ENCODE data around the gene MRO.
A peak's percentile ranks its signal among the peaks of the same experiment; 100 is the strongest.
"Not testable (repeated sequence)": the region's sequence is repeated elsewhere in the genome, so short reads cannot be mapped to it uniquely, and the experiment has no call there.

MRO gene

DNA sequence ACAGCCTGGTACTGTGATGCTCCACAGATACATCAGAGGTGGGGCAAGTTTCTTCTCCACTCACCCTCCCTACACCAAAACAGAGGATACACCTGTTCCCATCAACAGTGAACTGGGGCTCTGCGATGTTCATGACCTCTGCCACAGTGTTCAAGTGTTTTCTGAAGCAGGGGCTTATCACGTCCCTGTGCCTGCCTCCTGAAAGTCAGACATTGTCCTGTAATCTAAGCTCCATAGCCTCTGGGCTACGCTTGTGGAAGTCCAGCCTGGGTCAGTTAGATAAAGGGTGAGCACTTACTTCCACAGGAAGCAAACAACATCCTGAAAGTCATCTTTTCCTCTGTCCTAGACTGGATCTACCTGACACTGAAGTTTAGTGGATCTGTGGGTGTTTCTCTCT lies 20.2 kb upstream of the MRO start:
- DNase-seq (ENCODE audit: low read depth, low spot score): no peak
- no peak overlapping the region for H3K4me3 ChIP-seq (ENCODE audit: low read length)

DNA sequence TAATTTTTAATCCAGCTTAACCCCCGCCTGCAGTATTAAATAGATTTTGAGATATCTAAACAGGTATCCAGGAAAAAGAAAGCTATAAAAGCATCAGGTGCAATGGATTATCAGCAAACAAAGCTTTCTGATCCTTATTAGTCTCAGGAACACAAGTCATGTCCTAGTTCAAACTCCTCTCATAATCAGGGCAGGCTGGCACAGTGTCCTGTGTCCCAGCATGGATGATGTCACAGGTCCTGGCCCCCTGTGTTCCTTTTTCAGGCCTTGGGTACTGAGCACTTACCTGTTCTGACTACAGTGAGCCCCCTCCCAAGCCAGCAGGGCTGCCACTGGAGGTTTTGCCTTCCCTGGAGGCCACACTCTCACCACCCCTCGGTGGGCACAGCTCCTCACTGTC lies 19.5 kb upstream of the MRO start:
- H3K4me3 ChIP-seq (ENCODE audit: low read length): no peak overlapping the region
- DNase-seq (ENCODE audit: low read depth, low spot score): no peak

DNA sequence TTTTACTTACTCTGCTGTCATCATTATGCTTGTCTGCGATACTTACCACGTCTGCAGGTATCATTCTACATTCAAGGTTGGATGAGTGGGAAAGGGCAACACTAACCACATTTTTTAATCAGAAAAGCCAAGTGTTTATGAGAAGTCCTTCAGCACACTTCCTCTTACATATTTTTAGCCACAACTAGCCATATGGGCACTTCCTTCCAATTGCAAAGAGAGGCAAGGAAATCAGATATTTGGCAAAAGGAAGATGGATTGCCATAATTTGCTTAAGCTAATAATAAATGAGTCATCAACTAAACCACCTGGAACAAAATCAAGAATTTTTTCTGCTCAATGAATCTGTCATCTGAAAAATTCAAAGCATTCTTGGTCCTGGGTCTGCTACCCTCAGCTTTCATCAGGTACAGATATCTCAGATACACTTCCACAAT lies 16.7 kb upstream of the MRO start:
- no peak overlapping the region for H3K4me3 ChIP-seq (ENCODE audit: low read length)
- no peak for DNase-seq (ENCODE audit: low read depth, low spot score)

DNA sequence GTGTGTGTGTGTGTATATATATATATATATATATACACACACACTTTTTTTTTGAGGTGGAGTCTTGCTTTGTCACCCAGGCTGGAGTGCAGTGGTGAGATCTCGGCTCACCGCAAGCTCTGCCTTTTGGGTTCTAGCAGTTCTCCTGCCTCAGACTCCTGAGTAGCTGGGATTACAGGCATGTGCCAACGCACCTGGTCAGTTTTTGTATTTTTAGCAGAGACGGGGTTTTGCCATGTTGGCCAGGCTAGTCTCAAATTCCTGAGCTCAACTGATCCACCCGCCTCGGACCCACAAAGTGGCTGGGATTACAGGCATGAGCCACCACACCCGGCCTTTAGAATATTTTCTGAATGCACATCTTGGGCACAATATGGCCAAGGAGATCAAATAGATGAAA lies 13.7 kb upstream of the MRO start:
- not testable (repeated sequence) for H3K4me3 ChIP-seq (ENCODE audit: low read length); DNase-seq (ENCODE audit: low read depth, low spot score)

DNA sequence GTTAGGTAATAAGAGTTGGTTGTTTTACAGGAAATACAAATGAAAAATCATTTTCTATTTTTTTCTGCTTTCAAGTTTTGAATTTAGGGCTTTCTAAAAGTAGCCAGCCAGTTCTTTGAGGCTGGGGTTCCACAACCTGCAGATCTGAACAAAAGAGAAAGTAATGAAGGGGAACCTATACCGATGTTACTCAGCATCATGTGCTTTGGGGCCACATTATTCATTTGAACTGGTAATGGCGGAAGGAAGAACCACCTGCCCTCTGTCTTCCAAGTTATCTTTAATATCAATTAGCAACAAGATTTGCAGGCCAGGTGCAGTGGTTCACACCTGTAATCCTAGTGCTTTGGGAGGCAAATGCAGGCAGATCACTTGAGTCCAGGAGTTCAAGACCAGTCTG lies 12.9 kb upstream of the MRO start:
- no peak overlapping the region for H3K4me3 ChIP-seq (ENCODE audit: low read length)
- no peak for DNase-seq (ENCODE audit: low read depth, low spot score)

DNA sequence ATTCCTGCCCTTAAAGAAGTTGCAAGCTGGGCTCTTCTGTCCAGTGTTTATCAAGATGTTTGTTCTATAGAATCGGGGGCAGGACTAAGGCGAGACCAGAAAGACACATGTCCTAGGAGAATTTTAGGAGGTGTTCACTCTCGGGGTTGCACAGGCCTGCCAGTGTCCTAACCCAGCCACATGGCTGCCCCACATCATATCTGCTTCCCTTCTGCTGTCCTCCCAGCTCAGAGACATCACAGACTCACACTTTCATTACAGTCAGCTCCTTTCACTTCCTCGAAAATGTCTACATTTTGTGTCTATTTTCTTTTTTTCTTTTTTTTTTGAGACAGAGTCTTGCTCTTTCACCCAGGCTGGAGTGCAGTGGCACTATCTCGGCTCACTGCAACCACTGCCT lies 10.7 kb upstream of the MRO start:
- H3K4me3 ChIP-seq (ENCODE audit: low read length): no peak overlapping the region
- DNase-seq (ENCODE audit: low read depth, low spot score): no peak

DNA sequence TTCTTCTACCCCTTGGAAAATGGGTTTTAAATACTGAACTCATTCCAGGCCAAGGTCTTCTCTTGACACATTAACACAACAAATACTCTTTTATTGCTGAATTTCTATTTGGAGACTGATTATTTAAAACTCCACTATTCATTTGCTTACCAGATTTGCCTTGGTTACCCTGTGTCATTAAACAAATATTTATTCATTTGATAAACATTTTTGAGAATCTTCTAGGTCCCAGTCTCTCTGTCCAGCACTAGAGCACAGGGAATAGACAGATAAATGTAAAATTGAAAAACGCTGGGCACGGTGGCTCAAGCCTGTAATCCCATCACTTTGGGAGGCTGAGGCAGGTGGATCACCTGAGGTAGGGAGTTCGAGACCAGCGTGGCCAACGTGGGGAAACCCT lies 9.8 kb upstream of the MRO start:
- no peak for DNase-seq (ENCODE audit: low read depth, low spot score)
- H3K4me3 ChIP-seq (ENCODE audit: low read length): no peak overlapping the region

DNA sequence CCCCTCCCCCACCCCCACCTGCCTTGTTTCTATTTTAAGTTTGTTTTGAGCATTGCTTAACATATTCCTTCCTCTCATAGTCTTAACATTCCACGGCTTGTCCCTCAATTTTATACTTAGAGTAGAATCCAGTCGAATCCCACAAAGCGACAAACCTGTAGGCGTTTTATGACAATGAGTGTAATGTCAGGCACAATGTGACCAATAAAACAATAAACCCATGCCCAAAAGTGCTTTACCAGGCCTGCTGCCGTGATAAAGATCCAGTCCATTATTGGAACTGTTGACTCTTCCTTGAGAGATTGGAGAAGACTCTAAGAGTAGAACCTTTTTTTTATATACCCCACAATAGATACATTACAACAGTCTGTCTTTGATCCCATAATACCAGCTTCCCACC lies 6.2 kb upstream of the MRO start:
- no peak for DNase-seq (ENCODE audit: low read depth, low spot score)
- no peak overlapping the region for H3K4me3 ChIP-seq (ENCODE audit: low read length)

DNA sequence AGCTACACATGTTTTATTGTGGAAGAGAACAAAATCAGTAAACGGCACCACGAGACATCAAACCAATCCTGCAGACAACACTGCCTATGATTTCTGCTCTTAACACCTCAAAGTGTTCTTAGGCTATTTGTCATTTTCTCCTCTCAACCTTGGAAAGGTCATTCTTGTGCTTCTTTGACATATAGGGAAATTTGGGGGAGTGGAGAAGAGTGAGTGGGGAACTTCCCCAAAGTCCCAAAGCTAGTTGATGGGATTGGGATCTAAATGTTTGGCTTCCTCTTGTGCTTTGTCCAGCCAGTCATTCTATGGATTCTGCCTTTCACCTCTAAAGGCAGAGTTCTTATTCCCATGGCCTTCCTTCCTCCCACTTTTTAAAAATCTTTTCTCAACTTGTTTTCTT lies 5.8 kb upstream of the MRO start:
- no peak for DNase-seq (ENCODE audit: low read depth, low spot score)
- no peak overlapping the region for H3K4me3 ChIP-seq (ENCODE audit: low read length)

DNA sequence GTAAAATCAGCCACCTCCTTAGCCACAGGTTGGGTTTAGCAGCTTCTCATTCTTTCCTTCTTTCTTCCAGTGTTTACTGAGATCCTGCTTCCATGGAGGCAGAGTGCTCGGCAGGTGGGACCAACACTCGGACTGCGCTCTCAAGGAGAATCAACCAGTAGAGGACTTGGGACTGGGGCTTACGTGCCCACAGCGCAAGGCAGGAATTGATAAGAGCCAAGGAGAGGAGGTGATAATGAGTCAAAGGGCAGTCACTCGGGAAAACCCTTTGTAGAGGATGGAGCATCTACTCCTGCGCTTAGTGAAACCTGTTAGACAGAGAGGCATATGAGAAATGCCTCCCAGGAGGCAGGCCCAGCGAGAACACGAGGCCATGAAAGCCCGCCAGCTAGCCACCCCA lies 2.9 kb upstream of the MRO start:
- no peak overlapping the region for H3K4me3 ChIP-seq (ENCODE audit: low read length)

DNA sequence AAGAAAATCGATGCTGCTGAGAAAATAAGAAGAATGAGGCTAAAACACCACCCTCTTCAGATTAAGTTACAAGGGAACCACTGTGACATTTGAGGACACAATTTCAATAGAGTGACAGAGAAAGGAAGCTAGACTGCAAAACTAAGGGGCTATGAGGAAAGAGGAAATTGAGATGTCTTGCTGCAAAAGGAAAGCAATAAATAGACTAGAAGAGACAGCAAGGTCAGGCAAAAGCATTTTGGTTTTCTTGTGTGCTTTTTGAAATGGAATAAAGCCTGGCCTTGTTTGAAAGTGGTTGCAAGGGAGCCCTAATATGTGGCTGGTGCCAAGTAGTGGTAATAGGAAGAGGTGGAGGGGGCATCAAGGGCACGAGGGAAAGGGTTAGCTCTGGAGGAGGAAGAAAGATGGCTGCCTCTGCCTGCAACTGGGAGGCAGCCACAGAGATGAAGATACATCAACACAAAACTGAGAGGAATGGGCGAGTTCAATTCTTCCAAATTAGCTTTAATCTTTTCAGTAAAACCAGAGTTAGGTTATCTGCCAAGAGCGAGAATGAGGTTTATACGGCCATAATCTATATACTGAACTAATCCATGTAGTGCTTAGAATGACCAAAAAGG lies 1.2 kb upstream of the MRO start:
- peak; percentile 12 for DNase-seq (ENCODE audit: low read depth, low spot score)
- H3K4me3 ChIP-seq (ENCODE audit: low read length): no peak overlapping the region

More for the DNA sequence above, 2.9 kb upstream of the MRO start:
- DNase-seq (ENCODE audit: low read depth, low spot score): no peak

DNA sequence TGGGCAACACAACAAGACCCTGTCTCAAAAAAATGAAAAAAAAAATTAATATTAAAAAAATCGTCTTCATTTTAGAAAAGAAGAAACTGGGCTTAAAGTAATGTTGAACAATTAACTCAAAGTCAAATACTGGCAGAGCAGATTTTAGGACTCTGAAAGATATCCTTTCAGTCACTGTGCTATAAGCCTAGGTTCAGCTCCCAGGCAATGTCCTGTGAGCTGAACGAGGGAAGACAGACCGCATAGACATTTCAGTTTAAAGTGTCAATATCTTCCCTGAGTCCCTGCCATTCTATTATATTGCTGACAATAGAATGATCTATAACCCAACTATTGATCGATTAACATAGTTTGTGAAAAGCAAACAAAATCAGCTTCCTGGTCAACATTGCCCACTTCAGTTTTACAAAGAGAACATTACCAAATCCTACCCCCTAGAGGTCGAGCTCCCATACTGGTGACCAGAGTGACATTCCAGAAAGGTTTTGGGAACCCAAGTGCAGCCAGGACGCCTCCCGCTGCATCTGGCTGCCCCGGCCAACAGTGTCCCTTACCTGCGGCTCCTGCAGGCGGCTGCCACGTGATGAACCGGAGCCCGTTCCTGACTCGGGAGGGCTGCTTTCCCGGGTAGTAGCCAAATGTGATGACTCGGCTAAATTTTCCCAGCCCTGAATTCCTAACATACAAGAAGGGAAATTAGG lies 639 bp downstream of the MRO start:
- DNase-seq (ENCODE audit: low read depth, low spot score): no peak
- no peak overlapping the region for H3K4me3 ChIP-seq (ENCODE audit: low read length)

DNA sequence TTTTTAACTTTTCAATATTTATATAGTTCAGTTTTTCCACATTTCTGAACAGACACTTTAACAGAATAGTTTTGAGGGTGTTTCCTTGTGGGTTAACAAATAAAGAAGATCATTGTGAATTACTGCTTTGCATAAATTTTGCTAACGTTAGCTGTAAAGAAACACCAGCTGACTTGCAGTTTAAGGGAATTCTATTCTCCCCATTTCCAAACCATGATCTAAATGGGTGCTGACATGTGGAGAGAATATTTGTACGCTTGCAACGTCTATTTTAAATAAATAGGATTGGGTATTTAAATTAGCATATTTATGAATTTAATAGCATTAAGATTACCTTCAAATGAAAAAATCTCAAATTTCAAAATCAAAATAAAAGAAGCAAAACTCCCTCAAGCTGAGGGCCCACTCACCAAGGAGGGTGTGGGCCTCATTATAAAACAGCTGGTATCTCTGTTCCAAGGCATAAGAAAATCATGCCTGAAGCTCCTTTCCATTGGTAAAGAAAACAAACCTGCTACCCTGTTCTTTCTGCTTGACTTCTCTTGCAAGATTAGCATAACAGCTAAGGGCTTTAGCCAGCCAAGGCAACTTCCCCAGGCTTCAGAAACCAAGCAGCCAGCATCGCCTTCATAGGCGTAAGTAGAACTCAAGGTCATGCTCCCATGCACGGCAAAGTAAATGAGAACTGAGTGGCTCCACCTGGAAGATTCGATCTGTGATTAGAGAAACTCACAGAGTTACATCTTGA lies 3.2 kb downstream of the MRO start:
- no peak overlapping the region for H3K4me3 ChIP-seq (ENCODE audit: low read length)
- DNase-seq (ENCODE audit: low read depth, low spot score): no peak

DNA sequence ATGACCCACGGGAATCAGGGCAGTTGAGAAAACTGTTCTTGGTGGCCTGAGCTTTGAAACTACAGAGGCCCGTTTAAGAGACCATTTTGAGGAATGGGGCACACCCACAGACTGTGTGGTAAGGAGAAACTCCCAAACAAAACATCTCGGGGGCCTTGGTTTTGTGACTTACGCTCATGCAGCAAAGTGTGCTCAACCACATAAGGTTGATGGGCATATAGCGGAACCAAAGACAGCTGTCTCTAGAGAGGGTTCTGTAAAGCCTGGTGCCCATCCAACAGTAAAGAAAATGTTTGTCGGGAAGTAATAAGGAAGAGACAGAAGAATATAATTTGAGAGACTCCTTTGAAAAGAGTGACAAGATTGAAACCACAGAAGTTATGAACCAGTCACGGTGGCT lies 5.4 kb downstream of the MRO start:
- H3K4me3 ChIP-seq (ENCODE audit: low read length): no peak overlapping the region
- no peak for DNase-seq (ENCODE audit: low read depth, low spot score)

DNA sequence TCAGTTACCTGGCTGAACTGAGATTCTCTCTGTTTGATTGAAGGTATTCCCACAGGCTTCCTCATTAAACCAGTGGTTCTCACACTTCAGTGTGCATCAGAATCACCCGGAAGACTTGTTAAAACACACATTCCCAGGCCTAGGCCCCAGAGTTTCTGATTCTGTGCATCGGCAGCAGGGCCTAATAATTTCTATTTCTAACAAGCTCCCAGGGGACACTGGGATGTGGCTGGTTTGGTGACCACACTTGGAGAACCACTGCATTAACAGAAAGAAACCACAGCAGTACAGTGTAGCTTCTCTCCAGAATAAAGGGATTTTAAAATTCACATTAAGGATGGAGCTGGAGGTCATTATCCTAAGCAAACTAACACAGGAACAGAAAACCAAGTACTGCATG lies 6.5 kb downstream of the MRO start:
- no peak for DNase-seq (ENCODE audit: low read depth, low spot score)
- H3K4me3 ChIP-seq (ENCODE audit: low read length): no peak overlapping the region

DNA sequence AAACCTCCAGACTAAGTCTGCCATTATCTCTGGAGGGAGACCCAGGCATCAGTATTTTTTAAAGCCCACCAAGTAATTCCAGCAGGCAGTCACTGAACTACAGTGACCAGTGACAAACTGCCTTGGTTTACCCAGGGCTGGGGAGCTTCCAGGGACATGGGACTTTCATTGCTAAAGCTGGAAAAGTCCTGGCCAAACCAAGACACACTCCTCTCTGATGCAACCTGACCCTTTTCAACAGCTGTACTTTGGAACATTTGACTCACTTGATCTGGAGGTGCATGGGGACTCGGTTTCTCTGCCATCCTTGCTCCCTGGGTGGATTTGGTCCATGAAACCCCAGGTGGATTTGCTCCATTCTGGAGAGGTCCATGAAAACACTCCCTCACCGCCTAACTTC lies 7.0 kb downstream of the MRO start:
- no peak for DNase-seq (ENCODE audit: low read depth, low spot score)
- H3K4me3 ChIP-seq (ENCODE audit: low read length): no peak overlapping the region

DNA sequence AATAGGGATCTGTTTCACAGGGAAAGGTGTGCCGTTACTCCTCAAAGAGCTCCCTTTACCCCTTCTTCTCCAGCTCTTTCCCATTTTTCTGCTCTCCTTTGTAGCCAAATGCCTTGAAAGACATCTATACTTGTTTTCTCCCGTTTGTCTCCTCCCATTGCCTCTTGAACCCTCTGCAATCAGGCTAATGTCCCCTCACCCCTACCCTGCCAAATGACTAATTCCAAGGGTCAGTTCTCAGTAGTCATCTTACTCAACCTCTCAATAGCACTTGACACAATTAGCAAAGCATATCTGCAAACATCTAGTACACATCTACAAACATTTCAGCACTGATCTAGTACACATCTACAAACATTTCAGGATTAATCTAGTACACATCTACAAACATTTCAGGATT lies 12.6 kb downstream of the MRO start:
- DNase-seq (ENCODE audit: low read depth, low spot score): no peak
- no peak overlapping the region for H3K4me3 ChIP-seq (ENCODE audit: low read length)

DNA sequence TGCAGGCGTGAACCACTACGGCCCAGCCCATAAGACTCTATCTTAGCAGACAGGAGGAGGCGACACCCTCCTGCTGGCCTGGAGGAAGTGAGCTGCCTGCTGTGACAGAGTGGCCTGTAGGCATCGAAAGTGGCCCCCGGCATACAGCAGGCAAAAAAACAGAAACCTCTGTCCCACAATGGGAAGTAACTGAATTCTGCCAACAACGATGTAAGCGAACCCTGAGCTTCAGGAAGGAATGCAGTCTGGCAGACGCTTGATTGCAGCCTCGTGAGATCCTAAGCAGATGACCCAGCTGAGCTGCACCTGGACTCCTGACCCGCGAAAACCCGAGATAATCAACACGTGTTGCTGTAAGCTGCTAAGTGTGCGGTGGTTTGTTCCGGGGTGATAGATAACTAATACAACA lies 13.6 kb downstream of the MRO start:
- no peak overlapping the region for H3K4me3 ChIP-seq (ENCODE audit: low read length)
- no peak for DNase-seq (ENCODE audit: low read depth, low spot score)

DNA sequence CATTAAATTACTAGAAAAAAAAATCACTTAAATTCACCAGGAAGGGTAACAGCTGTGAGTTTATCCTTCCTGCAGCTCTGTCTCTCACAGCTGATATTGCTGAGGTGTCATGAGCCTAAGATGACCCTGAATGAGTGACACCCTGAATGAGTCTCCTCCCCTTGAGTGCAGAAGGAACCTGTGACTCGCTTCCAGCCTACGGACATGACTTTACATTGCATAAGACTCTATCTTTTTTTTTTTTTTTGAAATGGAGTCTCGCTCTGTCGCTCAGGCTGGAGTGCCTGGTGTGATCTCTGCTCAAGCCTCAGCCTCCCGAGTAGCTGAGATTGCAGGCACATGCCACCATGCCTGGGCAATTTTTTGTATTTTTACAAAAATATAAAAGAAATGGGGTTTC lies 14.1 kb downstream of the MRO start:
- DNase-seq (ENCODE audit: low read depth, low spot score): no peak
- no peak overlapping the region for H3K4me3 ChIP-seq (ENCODE audit: low read length)

DNA sequence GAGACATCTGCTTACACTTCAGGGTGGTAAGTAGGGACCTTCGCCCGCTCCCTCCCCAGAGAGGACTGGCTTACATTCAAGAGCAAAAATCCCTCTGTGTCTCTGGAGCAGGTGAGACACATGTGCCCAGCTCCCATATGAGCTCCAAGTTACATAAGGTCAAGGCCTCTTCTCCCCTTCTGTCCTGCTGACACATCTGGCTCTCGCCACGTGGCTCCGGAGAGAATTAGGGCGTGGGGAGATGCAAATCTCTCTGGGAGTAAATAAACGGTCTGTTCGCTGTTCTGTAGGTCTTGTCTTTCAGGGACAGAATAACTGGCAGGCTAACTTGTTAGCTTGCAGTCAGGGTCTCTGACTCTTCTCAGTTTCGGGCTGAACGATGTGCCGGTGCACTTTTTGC lies 16.2 kb downstream of the MRO start:
- H3K4me3 ChIP-seq (ENCODE audit: low read length): no peak overlapping the region
- no peak for DNase-seq (ENCODE audit: low read depth, low spot score)

DNA sequence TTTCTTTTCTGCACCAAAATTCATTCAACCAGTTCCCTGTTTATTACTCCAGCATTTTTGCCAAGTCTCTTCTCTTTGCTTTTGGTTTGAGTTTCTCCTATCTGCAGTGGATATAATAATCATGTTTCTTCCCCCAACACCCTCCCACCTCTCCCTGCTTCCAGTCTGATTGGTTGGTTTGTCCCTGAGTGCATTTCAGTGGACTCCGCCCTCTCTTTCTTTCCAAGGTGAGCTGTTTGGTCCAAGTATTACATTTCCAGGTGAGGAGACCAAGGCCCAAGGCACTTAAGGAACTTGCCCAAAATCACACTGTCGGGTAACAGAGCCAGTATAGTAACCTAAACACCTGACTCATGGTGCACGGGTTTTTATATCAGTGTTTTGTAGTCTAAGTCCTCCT lies 17.7 kb downstream of the MRO start:
- DNase-seq (ENCODE audit: low read depth, low spot score): no peak
- no peak overlapping the region for H3K4me3 ChIP-seq (ENCODE audit: low read length)
